Parathyroid adenoma (tissue), 2 donors: ENCODE results near the gene CUX1.

Experiments used
- H2AFZ ChIP-seq: fragments of 300-600 bp; sonication (generic); one replicate; pipeline ENCODE4 v1.7.0; 2017; ENCODE audit warnings: antibody characterized with exemption, mild to moderate bottlenecking
- H3K27ac ChIP-seq: fragments of 300-600 bp; sonication (generic); one replicate; pipeline ENCODE4 v1.7.0; 2017
- H3K27me3 ChIP-seq: fragments of 300-600 bp; sonication (generic); one replicate; pipeline ENCODE4 v1.7.0; 2017; ENCODE audit warnings: low read length; ENCODE audit not compliant: control insufficient read depth, insufficient read depth
- H3K36me3 ChIP-seq: fragments of 300-600 bp; sonication (generic); one replicate; pipeline ENCODE4 v1.7.0; 2017; ENCODE audit warnings: low read length; ENCODE audit not compliant: control insufficient read depth, insufficient read depth
- H3K4me1 ChIP-seq: fragments of 300-600 bp; sonication (generic); one replicate; pipeline ENCODE4 v1.7.0; 2017; ENCODE audit warnings: control low read depth
- H3K4me2 ChIP-seq: fragments of 300-600 bp; sonication (generic); one replicate; pipeline ENCODE4 v1.7.0; 2017; ENCODE audit warnings: low read length
- H3K4me3 ChIP-seq: fragments of 300-600 bp; sonication (generic); one replicate; pipeline ENCODE4 v1.7.0; 2017; ENCODE audit warnings: low read depth, low read length
- H3K79me2 ChIP-seq: fragments of 300-600 bp; sonication (generic); one replicate; pipeline ENCODE4 v1.7.0; 2017; ENCODE audit warnings: control low read depth
- H3K9ac ChIP-seq: fragments of 300-600 bp; sonication (generic); one replicate; pipeline ENCODE4 v1.7.0; 2017; ENCODE audit warnings: mild to moderate bottlenecking
- H3K9me3 ChIP-seq: fragments of 300-600 bp; sonication (generic); one replicate; pipeline ENCODE4 v1.7.0; 2017; ENCODE audit warnings: low read length; ENCODE audit not compliant: control insufficient read depth
- TF ChIP-seq, protein P1 (sequence below): fragments of 300-600 bp; sonication (generic); IDR thresholded peaks from one replicate; pipeline ENCODE4 v1.7.0; 2017; ENCODE audit warnings: antibody characterized with exemption, mild to moderate bottlenecking
- donor health status: primary hyperparathyroidism.

Gene CUX1

DNA sequence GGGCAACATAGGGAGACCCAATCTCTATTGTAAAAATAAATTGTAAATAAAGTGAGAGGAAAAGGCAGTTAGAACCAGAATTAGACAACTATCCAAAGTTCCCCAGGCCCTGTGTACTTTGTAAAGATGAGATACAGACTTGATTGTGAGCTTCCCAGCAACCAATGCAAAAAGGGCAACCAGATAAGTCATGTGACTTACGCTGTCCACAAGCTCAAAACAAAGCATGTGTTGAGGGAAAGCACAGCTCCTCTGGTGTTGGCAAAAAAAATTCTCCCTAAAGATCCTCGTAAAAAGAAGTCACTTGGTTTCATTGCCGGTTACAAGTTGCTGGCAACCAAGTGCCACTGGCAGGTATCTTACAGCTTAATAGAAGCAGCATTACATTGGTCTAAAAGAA lies 154.0 kb downstream of the CUX1 start:
- TF ChIP-seq, protein P1, sequence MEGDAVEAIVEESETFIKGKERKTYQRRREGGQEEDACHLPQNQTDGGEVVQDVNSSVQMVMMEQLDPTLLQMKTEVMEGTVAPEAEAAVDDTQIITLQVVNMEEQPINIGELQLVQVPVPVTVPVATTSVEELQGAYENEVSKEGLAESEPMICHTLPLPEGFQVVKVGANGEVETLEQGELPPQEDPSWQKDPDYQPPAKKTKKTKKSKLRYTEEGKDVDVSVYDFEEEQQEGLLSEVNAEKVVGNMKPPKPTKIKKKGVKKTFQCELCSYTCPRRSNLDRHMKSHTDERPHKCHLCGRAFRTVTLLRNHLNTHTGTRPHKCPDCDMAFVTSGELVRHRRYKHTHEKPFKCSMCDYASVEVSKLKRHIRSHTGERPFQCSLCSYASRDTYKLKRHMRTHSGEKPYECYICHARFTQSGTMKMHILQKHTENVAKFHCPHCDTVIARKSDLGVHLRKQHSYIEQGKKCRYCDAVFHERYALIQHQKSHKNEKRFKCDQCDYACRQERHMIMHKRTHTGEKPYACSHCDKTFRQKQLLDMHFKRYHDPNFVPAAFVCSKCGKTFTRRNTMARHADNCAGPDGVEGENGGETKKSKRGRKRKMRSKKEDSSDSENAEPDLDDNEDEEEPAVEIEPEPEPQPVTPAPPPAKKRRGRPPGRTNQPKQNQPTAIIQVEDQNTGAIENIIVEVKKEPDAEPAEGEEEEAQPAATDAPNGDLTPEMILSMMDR: no peak
- Histone ChIP-seq H3K79me2 (peaks cover 9% of the 10 kb centered on the region), H3K27ac (no peak overlapping the region), H3K9ac (no peak overlapping the region), H2AFZ (no peak overlapping the region), H3K9me3 (no peaks in the 10 kb centered on the region), H3K4me1 (no peaks in the 10 kb centered on the region), H3K4me2 (no peak overlapping the region), H3K36me3 (no peaks in the 10 kb centered on the region), H3K27me3 (no peaks in the 10 kb centered on the region), H3K4me3 (no peak overlapping the region)

DNA sequence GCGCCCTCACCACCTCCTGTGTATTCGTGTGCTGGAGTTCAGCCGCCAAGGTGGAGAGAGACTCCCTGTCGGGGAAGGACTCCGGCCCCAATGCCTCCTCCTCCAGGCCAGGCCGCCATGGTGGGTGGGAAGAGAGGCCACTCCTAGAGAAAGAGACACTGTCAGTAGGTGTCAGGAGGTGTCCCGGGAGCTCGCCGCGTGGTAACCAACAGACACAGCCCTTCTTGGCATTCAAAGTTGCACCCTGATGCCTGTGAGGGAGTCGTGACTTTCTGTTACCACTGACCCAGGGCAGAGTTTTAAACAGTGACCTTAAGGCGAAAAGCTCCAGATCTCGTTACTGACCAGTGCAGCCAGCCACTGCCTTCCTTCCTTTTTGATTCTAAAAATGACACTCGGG lies 155.2 kb downstream of the CUX1 start:
- TF ChIP-seq, protein P1: no peak
- Histone ChIP-seq H3K27me3 (no peaks in the 10 kb centered on the region), H3K4me3 (no peak overlapping the region), H2AFZ (no peak overlapping the region), H3K4me1 (no peaks in the 10 kb centered on the region), H3K36me3 (no peaks in the 10 kb centered on the region), H3K9ac (no peak overlapping the region), H3K4me2 (no peak overlapping the region), H3K27ac (no peak overlapping the region), H3K79me2 (peaks cover 8% of the 10 kb centered on the region), H3K9me3 (no peaks in the 10 kb centered on the region)

DNA sequence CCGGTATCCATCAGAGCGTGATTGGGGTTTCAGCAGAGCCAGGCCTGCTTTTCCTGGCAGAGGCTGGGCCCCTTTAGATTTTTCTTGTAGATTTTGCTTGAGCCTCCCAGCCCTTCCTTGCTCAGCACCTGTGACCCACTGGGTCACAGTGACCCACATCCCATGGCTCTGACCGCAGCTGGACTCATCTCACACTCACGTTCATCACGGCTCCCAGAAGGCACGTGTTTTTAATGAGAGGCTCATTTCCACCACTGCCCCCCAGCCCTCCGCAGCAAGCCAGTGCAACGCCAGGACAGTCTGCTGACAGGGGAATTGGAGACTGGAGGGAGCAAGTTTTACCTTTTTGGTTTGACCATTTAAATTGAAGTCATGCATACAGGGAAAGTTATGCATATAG lies 155.7 kb downstream of the CUX1 start:
- no peaks in the 10 kb centered on the region for H3K9me3 ChIP-seq
- H3K4me2 ChIP-seq: no peak overlapping the region
- TF ChIP-seq, protein P1: no peak
- H3K79me2 ChIP-seq: peaks cover 8% of the 10 kb centered on the region
- H3K27me3 ChIP-seq: no peaks in the 10 kb centered on the region
- H2AFZ ChIP-seq: no peak overlapping the region
- H3K27ac ChIP-seq: no peak overlapping the region
- no peaks in the 10 kb centered on the region for H3K4me1 ChIP-seq
- no peak overlapping the region for H3K9ac ChIP-seq
- H3K36me3 ChIP-seq: no peaks in the 10 kb centered on the region
- no peak overlapping the region for H3K4me3 ChIP-seq

DNA sequence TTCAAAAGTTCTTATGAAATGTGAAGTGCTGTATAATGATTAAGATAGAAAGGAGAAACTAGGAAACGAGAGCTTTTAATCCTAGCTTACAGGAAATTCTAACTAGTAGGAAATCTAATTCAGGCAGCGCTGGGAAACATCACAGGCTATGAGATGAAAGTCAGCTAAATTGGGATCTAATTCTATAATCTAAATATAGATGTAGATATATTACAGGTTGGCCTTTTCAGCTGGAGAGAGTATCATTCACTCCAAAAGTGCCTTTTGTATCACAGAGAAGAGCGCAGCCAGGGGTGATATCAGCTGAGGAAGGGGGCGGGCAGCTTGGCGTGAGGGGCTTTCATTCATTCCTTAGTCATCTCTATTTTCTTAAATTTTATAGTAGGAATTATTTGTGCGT lies 157.0 kb downstream of the CUX1 start:
- H3K4me1 ChIP-seq: no peaks in the 10 kb centered on the region
- no peaks in the 10 kb centered on the region for H3K27me3 ChIP-seq
- H2AFZ ChIP-seq: no peak overlapping the region
- no peak overlapping the region for H3K4me2 ChIP-seq
- no peak overlapping the region for H3K27ac ChIP-seq
- H3K9ac ChIP-seq: no peak overlapping the region
- H3K79me2 ChIP-seq: peaks cover 8% of the 10 kb centered on the region
- H3K9me3 ChIP-seq: no peaks in the 10 kb centered on the region
- TF ChIP-seq, protein P1: no peak
- H3K36me3 ChIP-seq: no peaks in the 10 kb centered on the region
- H3K4me3 ChIP-seq: no peak overlapping the region

DNA sequence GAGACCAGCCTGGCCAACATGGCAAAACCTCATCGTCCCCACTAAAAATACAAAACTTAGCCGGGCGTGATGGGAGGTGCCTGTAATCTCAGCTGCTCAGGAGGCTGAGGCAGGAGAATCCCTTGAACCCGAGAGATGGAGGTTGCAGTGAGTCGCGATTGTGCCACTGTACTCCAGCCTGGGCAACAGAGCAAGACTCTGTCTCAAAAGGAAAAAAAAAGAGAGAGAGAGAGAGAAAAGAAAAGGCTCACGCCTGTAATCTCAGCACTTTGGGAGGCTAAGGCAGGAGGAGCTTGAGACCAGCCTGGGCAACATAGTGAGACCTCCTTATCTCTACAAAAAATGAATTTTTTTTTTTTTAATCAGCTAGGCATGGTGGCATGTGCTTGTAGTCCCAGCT lies 157.6 kb downstream of the CUX1 start:
- Histone ChIP-seq H3K4me3 (no peak overlapping the region), H3K4me2 (no peak overlapping the region), H2AFZ (no peak overlapping the region), H3K36me3 (no peaks in the 10 kb centered on the region), H3K9ac (no peak overlapping the region), H3K79me2 (peaks cover 7% of the 10 kb centered on the region), H3K4me1 (no peaks in the 10 kb centered on the region), H3K9me3 (no peaks in the 10 kb centered on the region), H3K27ac (no peak overlapping the region), H3K27me3 (no peaks in the 10 kb centered on the region)
- TF ChIP-seq, protein P1: no peak
